H1 (cell line): ENCODE measurements around the gene PFKFB3. TPM values are rescaled to one million over a fixed set of nuclear protein-coding genes. Genes with fewer than 3 reads are reported as not detected.

ENCODE experiments used
- CTCF ChIA-PET: fragments of 300-600 bp; sonication (Branson Sonifier 250); formaldehyde crosslinking; loops from one replicate; lab custom pipeline; 2021; ENCODE audit not compliant: partially characterized antibody; lab: Charles Lee
- POLR2A ChIA-PET: fragments of 300-600 bp; sonication (Branson Sonifier 250); formaldehyde crosslinking; loops from one replicate; lab custom pipeline; 2021; ENCODE audit warnings: inconsistent platforms; ENCODE audit not compliant: partially characterized antibody; lab: Charles Lee
- DNase-seq, 2 experiments: peaks; one replicate each; pipeline versions ENCODE4 v3.0.0 to v3.0.0-alpha.2; 2010 to 2022; ENCODE audit warnings: low spot score in 2 of 2, low read depth in 1 of 2, mixed read lengths in 1 of 2
- FAIRE-seq: peaks from 2 replicates; lab custom pipeline; 2011; peaks lifted over from hg19 to GRCh38; lab: Jason Lieb, UNC
- H2AFZ ChIP-seq: 2 replicates; pipeline ENCODE4 v1.8.1; 2012; ENCODE audit warnings: low read length, inconsistent platforms
- H2AK5ac ChIP-seq: 2 replicates; pipeline ENCODE4 v1.6.1; 2013; ENCODE audit warnings: low read depth, low read length
- H2BK120ac ChIP-seq: replicated peaks from 2 replicates; pipeline ENCODE3; 2013; ENCODE audit warnings: low read depth, low read length, inconsistent platforms
- H2BK12ac ChIP-seq: 2 replicates; pipeline ENCODE4 v1.6.1; 2013; ENCODE audit warnings: low read depth, low read length
- H2BK15ac ChIP-seq: 2 replicates; pipeline ENCODE4 v1.6.1; 2013; ENCODE audit warnings: low read length
- H2BK20ac ChIP-seq: 2 replicates; pipeline ENCODE4 v1.6.1; 2013; ENCODE audit warnings: low read length
- H2BK5ac ChIP-seq: 2 replicates; pipeline ENCODE4 v1.6.1; 2013; ENCODE audit warnings: low read depth, low read length
- H3K14ac ChIP-seq: 2 replicates; pipeline ENCODE4 v1.6.1; 2013; ENCODE audit warnings: inconsistent platforms; ENCODE audit not compliant: insufficient read length
- H3K18ac ChIP-seq: 2 replicates; pipeline ENCODE4 v1.6.1; 2013; ENCODE audit warnings: low read length; ENCODE audit errors: extremely low read depth
- H3K23ac ChIP-seq: 2 replicates; pipeline ENCODE4 v1.6.1; 2013; ENCODE audit warnings: inconsistent platforms; ENCODE audit not compliant: insufficient read length
- H3K23me2 ChIP-seq: 2 replicates; pipeline ENCODE4 v1.6.1; 2013; ENCODE audit warnings: low read depth, low read length
- H3K27ac ChIP-seq: 2 replicates; pipeline ENCODE4 v1.6.1; 2011; ENCODE audit warnings: low read depth, low read length, inconsistent platforms
- H3K27me3 ChIP-seq, 4 experiments: replicated peaks in 1 of 4; 1 replicate in 1 of 4; 2 replicates in 3 of 4; pipeline versions ENCODE4 v1.6.1 to v1.8.1; 2011 to 2013; ENCODE audit warnings: low read length in 3 of 4, mild to moderate bottlenecking in 3 of 4, inconsistent platforms in 2 of 4, mixed read lengths in 2 of 4, moderate library complexity in 1 of 4; ENCODE audit not compliant: control insufficient read depth in 3 of 4, insufficient read depth in 3 of 4; ENCODE audit errors: extremely low read depth in 1 of 4
- H3K36me3 ChIP-seq, 4 experiments: 2 replicates each; pipeline versions ENCODE4 v1.6.1 to v1.8.1; 2011 to 2013; ENCODE audit warnings: mild to moderate bottlenecking in 4 of 4, low read length in 3 of 4, moderate library complexity in 2 of 4, control low read depth in 1 of 4, inconsistent platforms in 1 of 4; ENCODE audit not compliant: insufficient read depth in 4 of 4, control insufficient read depth in 2 of 4
- H3K4ac ChIP-seq: replicated peaks from 2 replicates; pipeline ENCODE3; 2013; ENCODE audit warnings: low read length, low read depth, mixed read lengths, inconsistent platforms; ENCODE audit not compliant: insufficient read length
- H3K4me1 ChIP-seq, 4 experiments: replicated peaks in 1 of 4; 1 replicate in 1 of 4; 2 replicates in 3 of 4; pipeline versions ENCODE4 v1.6.1 to v1.8.1; 2011 to 2013; ENCODE audit warnings: low read length in 3 of 4, inconsistent platforms in 2 of 4, mixed read lengths in 1 of 4; ENCODE audit not compliant: insufficient read depth in 4 of 4, control insufficient read depth in 3 of 4
- H3K4me2 ChIP-seq, 2 experiments: 2 replicates each; pipeline versions ENCODE4 v1.6.1 to v1.8.1; 2011 to 2013; ENCODE audit warnings: low read depth in 2 of 2, low read length in 2 of 2, control low read depth in 1 of 2, inconsistent platforms in 1 of 2, mild to moderate bottlenecking in 1 of 2; ENCODE audit not compliant: insufficient read depth in 1 of 2
- H3K4me3 ChIP-seq, 4 experiments: fragments of 200-600, 300-600 bp in 1 of 4; sonication (generic), shearing (Covaris generic), sonication (Bioruptor Twin) in 1 of 4; 2 replicates each; pipeline versions ENCODE4 v1.5.1 to v1.8.1; 2011 to 2016; ENCODE audit warnings: low read length in 4 of 4, low read depth in 3 of 4, control low read depth in 2 of 4, inconsistent platforms in 2 of 4, mild to moderate bottlenecking in 2 of 4, mixed read lengths in 1 of 4, moderate library complexity in 1 of 4; ENCODE audit not compliant: insufficient read depth in 2 of 4; ENCODE audit errors: extremely low read depth in 1 of 4
- H3K56ac ChIP-seq: replicated peaks from 2 replicates; pipeline ENCODE3; 2013; ENCODE audit warnings: low read depth, mild to moderate bottlenecking, mixed read lengths, low read length, inconsistent platforms; ENCODE audit not compliant: insufficient read length
- H3K79me1 ChIP-seq: 2 replicates; pipeline ENCODE4 v1.6.1; 2013; ENCODE audit warnings: low read depth, low read length, control low read depth
- H3K79me2 ChIP-seq, 2 experiments: 2 replicates each; pipeline versions ENCODE4 v1.6.1 to v1.8.1; 2012 to 2013; ENCODE audit warnings: low read length in 2 of 2, mild to moderate bottlenecking in 2 of 2, inconsistent platforms in 1 of 2; ENCODE audit not compliant: insufficient read depth in 2 of 2, control insufficient read depth in 1 of 2
- H3K9ac ChIP-seq, 4 experiments: replicated peaks in 1 of 4; 1 replicate in 1 of 4; 2 replicates in 3 of 4; pipeline versions ENCODE4 v1.6.1 to v1.8.1; 2011 to 2013; ENCODE audit warnings: low read depth in 3 of 4, low read length in 3 of 4, control low read depth in 2 of 4, mild to moderate bottlenecking in 2 of 4, moderate library complexity in 2 of 4, inconsistent platforms in 1 of 4; ENCODE audit errors: extremely low read depth in 1 of 4
- H3K9me3 ChIP-seq, 2 experiments: 2 replicates each; pipeline versions ENCODE4 v1.6.1 to v1.8.1; 2012 to 2013; ENCODE audit warnings: mild to moderate bottlenecking in 2 of 2, moderate library complexity in 2 of 2, control low read depth in 1 of 2, inconsistent platforms in 1 of 2, low read depth in 1 of 2, low read length in 1 of 2, mixed read lengths in 1 of 2; ENCODE audit not compliant: insufficient read depth in 2 of 2
- H4K20me1 ChIP-seq, 2 experiments: replicated peaks in 1 of 2; 2 replicates each; pipeline versions ENCODE3 to v1.8.1; 2011 to 2013; ENCODE audit warnings: inconsistent platforms in 2 of 2, low read length in 2 of 2, mild to moderate bottlenecking in 1 of 2; ENCODE audit not compliant: insufficient read depth in 2 of 2, control insufficient read depth in 1 of 2
- H4K5ac ChIP-seq: 2 replicates; pipeline ENCODE4 v1.6.1; 2013; ENCODE audit warnings: low read length, low read depth, mixed read lengths, inconsistent platforms; ENCODE audit not compliant: insufficient read length
- H4K8ac ChIP-seq: 2 replicates; pipeline ENCODE4 v1.8.0; 2013; ENCODE audit warnings: mild to moderate bottlenecking, moderate library complexity, low read length, inconsistent platforms; ENCODE audit not compliant: insufficient read depth; ENCODE audit errors: extremely low read depth
- H4K91ac ChIP-seq: replicated peaks from 2 replicates; pipeline ENCODE3; 2013; ENCODE audit warnings: low read length, mixed read lengths, inconsistent platforms; ENCODE audit not compliant: insufficient read length
- ASH2L ChIP-seq: fragments of 200-600, 300-600 bp; sonication (generic); IDR thresholded peaks from one replicate; pipeline ENCODE4 v1.7.1; 2017; ENCODE audit warnings: low read length
- EP300 ChIP-seq, 2 experiments: IDR thresholded peaks; 1 replicate in 1 of 2; 2 replicates in 1 of 2; pipeline ENCODE4 v1.6.1; 2011 to 2012; ENCODE audit warnings: low read depth in 2 of 2, low read length in 2 of 2, mild to moderate bottlenecking in 2 of 2, borderline replicate concordance in 1 of 2, inconsistent platforms in 1 of 2, moderate library complexity in 1 of 2
- FOSL1 ChIP-seq: IDR thresholded peaks from 2 replicates; pipeline ENCODE4 v1.6.1; 2011; ENCODE audit warnings: mild to moderate bottlenecking, low read depth, low read length, moderate library complexity; ENCODE audit not compliant: insufficient read depth
- RAD21 ChIP-seq, 2 experiments: IDR thresholded peaks in 1 of 2; conservative IDR thresholded peaks in 1 of 2; 2 replicates each; pipeline ENCODE4 v1.6.1; 2011; ENCODE audit warnings: low read depth in 2 of 2, low read length in 2 of 2, improper control_type of control experiment in 1 of 2, inconsistent platforms in 1 of 2, mild to moderate bottlenecking in 1 of 2, moderate library complexity in 1 of 2
- SIX5 ChIP-seq: IDR thresholded peaks from 2 replicates; pipeline ENCODE4 v1.6.1; 2011; ENCODE audit warnings: mild to moderate bottlenecking, low read depth, low read length
- SP1 ChIP-seq: IDR thresholded peaks from 2 replicates; pipeline ENCODE4 v1.6.1; 2011; ENCODE audit warnings: low read depth, low read length
- SP2 ChIP-seq: IDR thresholded peaks from 2 replicates; pipeline ENCODE4 v1.6.1; 2012; ENCODE audit warnings: mild to moderate bottlenecking, low read length, inconsistent platforms
- ZNF274 ChIP-seq: IDR thresholded peaks from 2 replicates; pipeline ENCODE4 v1.7.0; 2012; ENCODE audit warnings: low read length, borderline replicate concordance; ENCODE audit errors: extremely low read depth
- WGBS, 2 experiments: shearing (Covaris generic) in 1 of 2; methylation state at CpG; one replicate each; pipeline versions ENCODE4 v1.1.6 to v1.1.7; 2013 to 2015; ENCODE audit warnings: low lambda C conversion rate in 2 of 2, mixed read lengths in 2 of 2, inconsistent platforms in 1 of 2, low coverage in 1 of 2, missing lambda C conversion rate in 1 of 2; ENCODE audit not compliant: insufficient replicate concordance in 2 of 2, insufficient coverage in 1 of 2, insufficient read length in 1 of 2; ENCODE audit errors: extremely low coverage in 1 of 2, missing lambda C conversion rate in 1 of 2; 5-methylcytosine and 5-hydroxymethylcytosine counted together
- polyA plus RNA-seq, 7 experiments: library from polyadenylated mRNA; depleted of rRNA in 3 of 7; stranded (reverse) in 5 of 7; unstranded in 2 of 7; fragments of >200 nt in 5 of 7; fragments of 200-250 nt in 2 of 7; gene quantifications; 1 replicate in 5 of 7; 2 replicates in 1 of 7; 4 replicates in 1 of 7; pipeline versions ENCODE4 v1.2.1 to v1.2.3, GENCODE V29; 2011 to 2013; ENCODE audit warnings: missing spikeins in 2 of 7, mixed read lengths in 2 of 7
- total RNA-seq: library from RNA; stranded (reverse); fragmentation: NEBNext Ultra II Directional; extraction: Animal tissue kit (Norgen Biotek cat#: 25700); gene quantifications from 2 replicates; pipeline ENCODE4 v1.2.1, GENCODE V29; 2021
- TF ChIP-seq, protein P1 (sequence below): IDR thresholded peaks from 2 replicates; pipeline ENCODE4 v1.6.1; 2011; ENCODE audit warnings: low read length, improper control_type of control experiment

The PFKFB3 gene
- total and polyA plus RNA-seq, 2 of the 8 experiments (the other 6 are each of a cell fraction or from before 2014, with no cell fraction given), result 15.6 to 32.0 TPM

DNA sequence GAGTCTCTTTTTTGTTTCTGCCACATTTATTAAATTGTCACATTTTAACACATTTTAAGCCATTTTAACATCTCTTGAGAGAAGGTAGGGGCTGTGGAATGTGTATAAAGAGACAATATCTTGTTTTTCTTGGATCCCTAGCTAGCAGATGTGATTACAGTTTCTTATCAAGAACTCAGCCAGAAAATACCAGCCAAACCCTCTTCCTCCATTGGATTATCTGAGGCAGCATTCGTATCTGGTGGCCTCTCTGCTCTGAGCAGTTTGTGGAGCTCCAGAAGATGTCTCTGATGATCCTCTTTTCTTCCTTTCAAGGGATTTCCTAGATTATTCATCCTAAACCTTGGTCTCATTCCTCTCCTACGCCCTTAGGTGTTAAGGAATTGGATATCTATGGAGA is 35.3 kb upstream of the PFKFB3 start:
- TF ChIP-seq RAD21 (IDR thresholded peaks at IDR 0.05 in 1 of 2, conservative IDR thresholded peaks at IDR 0.05 in 1 of 2; ENCODE audit: low read depth in 2 of 2, low read length in 2 of 2) (no peak), FOSL1 (no peak), SIX5 (no peak), EP300 (IDR thresholded peaks at IDR 0.05; ENCODE audit: borderline replicate concordance in 1 of 2, low read depth in 2 of 2, low read length in 2 of 2) (no peak), ZNF274 (no peak), ASH2L (no peak), SP2 (no peak), SP1 (no peak)
- TF ChIP-seq, protein P1, sequence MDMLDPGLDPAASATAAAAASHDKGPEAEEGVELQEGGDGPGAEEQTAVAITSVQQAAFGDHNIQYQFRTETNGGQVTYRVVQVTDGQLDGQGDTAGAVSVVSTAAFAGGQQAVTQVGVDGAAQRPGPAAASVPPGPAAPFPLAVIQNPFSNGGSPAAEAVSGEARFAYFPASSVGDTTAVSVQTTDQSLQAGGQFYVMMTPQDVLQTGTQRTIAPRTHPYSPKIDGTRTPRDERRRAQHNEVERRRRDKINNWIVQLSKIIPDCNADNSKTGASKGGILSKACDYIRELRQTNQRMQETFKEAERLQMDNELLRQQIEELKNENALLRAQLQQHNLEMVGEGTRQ, result no peak
- no peak overlapping the region for H3K27ac ChIP-seq
- CTCF ChIA-PET, result interaction anchor here (0.9 to 2.9 kb wide), 11 partner anchors 9 to 238 kb away, joined by 3 to 15 read pairs (median 5); no protein-coding TSS in a partner anchor

More for the DNA sequence above, 35.3 kb upstream of the PFKFB3 start:
- Histone ChIP-seq H4K91ac (no peak overlapping the region), H2AK5ac (no peak overlapping the region), H3K9me3 (no peaks in the 10 kb centered on the region), H3K9ac (no peak overlapping the region), H2AFZ (no peak overlapping the region), H3K79me1 (peaks cover 3% of the 10 kb centered on the region; the same call in 1 of the 2 replicates), H3K27me3 (no peaks in the 10 kb centered on the region), H3K4ac (no peak overlapping the region), H2BK5ac (no peak overlapping the region), H2BK120ac (no peak overlapping the region), H3K4me2 (no peak overlapping the region), H3K4me3 (no peak overlapping the region), H3K56ac (no peak overlapping the region), H3K18ac (no peak overlapping the region), H3K23me2 (no peaks in the 10 kb centered on the region), H2BK12ac (no peak overlapping the region), H4K8ac (no peak overlapping the region), H2BK20ac (no peak overlapping the region), H4K20me1 (peaks cover 2 to 10% of the 10 kb centered on the region in 2 experiments), H3K36me3 (peaks cover 0 to 2% (median under 1%) of the 10 kb centered on the region in 4 experiments; a peak in 1 of 8 replicates), H2BK15ac (no peak overlapping the region), H3K14ac (no peak overlapping the region), H3K23ac (no peak overlapping the region), H4K5ac (no peak overlapping the region), H3K4me1 (peaks cover 0 to 2% (median 0%) of the 10 kb centered on the region in 4 experiments; a peak in 1 of 7 replicates), H3K79me2 (peaks cover 0 to 50% of the 10 kb centered on the region in 2 experiments; a peak in 3 of 4 replicates)
- POLR2A ChIA-PET, result interaction anchor here (0.9 to 2.8 kb wide), 5 partner anchors 9 to 77 kb away, joined by 3 to 15 read pairs (median 10); partner anchors contain the start of gene PFKFB3
- DNase-seq (no peak), FAIRE-seq (no peak)
- WGBS, 2 experiments, result 84% methylated on average over 2 of the region's 2 CpGs; no CpG with 5 or more reads in 1 of the 2 experiments
